WI38 (cell line): ENCODE measurements around the gene DCAF8.

Source experiments
- H3K4me3 ChIP-seq: 2 replicates; pipeline ENCODE4 v1.5.1; 2011; ENCODE audit warnings: low read depth, mild to moderate bottlenecking, control low read depth, low read length
- TF ChIP-seq, protein P1 (sequence below): IDR thresholded peaks from 2 replicates; pipeline ENCODE4 v1.5.1; 2012; ENCODE audit warnings: low read depth, mild to moderate bottlenecking, control low read depth, low read length

DCAF8 gene

DNA sequence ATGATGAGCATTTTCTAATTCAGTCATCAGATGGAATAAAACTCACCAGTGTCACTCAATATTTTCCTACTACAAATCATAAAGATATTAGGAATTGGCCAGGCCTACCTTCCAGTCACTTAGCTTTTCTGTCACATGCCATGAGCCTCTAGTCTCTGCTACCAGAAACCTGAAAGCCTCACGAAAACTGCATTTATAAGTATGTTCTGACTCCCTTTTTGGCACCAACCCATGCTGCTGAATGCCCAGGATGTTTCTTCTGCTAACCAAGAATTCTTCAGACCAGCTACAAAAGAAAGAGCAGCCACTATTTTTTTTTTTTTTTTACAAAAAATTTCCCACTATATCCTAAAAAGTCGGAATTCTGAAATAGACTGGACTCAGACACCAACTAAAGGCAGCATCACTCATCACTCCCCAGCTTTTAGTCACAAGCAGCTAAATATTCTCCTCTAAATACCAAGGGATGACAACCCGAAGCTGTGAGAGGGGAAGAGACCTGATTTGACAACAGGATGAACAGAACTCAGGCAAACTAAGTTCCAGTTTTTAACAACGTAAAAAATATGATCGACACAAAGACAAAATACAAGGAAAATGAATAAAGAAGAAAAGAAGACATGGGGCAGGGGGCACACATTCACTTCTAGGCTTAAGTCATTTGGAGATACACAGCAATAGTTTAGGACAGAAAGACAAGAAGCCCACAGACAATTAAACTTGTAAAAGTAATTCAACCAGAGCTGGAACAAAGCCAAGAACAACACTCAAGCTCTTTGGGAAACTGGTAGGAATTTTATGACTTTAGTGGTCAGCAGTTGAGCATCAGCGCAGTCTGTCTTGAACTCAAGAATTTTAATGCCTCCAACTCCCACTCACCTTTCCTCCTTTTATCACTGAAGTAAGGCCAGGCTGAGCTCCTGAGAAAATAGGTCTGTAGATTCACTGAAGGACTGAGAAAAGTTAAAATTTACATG, 1.7 kb downstream of the DCAF8 start:
- H3K4me3 ChIP-seq: peak overlapping the region; percentile 97
- TF ChIP-seq, protein P1, sequence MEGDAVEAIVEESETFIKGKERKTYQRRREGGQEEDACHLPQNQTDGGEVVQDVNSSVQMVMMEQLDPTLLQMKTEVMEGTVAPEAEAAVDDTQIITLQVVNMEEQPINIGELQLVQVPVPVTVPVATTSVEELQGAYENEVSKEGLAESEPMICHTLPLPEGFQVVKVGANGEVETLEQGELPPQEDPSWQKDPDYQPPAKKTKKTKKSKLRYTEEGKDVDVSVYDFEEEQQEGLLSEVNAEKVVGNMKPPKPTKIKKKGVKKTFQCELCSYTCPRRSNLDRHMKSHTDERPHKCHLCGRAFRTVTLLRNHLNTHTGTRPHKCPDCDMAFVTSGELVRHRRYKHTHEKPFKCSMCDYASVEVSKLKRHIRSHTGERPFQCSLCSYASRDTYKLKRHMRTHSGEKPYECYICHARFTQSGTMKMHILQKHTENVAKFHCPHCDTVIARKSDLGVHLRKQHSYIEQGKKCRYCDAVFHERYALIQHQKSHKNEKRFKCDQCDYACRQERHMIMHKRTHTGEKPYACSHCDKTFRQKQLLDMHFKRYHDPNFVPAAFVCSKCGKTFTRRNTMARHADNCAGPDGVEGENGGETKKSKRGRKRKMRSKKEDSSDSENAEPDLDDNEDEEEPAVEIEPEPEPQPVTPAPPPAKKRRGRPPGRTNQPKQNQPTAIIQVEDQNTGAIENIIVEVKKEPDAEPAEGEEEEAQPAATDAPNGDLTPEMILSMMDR: no peak

DNA sequence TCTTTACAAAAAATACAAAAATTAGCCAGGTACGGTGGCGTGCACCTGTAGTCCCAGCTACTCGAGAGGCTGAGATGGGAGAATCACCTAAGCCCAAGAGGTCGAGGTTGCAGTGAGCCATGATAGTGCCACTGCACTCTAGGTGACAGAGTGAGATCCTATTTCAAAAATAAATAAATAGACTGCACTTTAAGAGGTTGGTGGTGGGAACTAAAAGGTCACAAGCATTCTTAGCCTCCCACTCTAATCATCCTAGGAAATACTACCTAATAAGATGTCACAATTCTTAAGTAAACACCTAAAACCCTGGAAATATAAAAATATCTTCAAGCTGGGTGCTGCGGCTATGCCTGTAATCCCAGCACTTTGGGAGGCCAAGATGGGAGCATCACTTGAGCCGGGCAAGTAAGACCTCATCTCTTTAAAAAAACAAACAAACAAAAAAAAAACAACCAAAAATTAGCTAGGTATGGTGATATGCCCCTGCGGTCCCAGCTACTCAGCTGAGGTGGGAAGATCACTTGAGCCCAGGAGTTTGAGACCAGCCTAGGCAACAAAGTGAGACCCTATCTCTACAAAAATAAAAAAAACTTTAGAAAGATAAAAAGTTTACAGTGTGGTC, 4.1 kb downstream of the DCAF8 start:
- H3K4me3 ChIP-seq: no peak overlapping the region
- TF ChIP-seq, protein P1: no peak

DNA sequence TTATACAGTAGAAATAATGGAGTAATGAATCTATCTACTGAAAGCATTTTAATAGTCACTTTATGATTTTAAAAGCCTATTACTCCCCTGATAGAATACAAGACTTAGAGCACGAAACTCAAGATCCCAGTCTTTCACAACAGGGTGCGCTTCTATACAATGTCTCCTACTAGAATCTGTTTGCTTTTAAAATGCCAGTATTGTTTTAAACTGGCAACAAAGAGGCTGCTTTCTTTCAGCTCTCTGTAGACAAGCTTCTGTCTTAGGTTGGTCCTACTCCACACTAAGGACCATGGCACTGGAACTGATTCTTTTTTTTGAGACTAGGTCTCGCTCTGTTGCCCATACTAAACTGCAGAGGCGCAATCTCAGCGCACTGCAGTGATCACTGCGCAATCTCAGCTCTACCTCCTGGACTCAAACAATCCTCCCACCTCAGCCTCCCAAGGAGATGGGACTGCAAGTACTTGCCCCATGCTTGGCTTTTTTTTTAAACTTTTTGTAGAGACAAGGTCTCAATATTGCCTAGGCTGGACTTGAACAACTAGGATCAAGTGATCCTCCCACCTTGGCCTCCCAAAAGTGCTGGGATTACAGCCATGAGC, 4.8 kb downstream of the DCAF8 start:
- H3K4me3 ChIP-seq: no peak overlapping the region
- TF ChIP-seq, protein P1: no peak

DNA sequence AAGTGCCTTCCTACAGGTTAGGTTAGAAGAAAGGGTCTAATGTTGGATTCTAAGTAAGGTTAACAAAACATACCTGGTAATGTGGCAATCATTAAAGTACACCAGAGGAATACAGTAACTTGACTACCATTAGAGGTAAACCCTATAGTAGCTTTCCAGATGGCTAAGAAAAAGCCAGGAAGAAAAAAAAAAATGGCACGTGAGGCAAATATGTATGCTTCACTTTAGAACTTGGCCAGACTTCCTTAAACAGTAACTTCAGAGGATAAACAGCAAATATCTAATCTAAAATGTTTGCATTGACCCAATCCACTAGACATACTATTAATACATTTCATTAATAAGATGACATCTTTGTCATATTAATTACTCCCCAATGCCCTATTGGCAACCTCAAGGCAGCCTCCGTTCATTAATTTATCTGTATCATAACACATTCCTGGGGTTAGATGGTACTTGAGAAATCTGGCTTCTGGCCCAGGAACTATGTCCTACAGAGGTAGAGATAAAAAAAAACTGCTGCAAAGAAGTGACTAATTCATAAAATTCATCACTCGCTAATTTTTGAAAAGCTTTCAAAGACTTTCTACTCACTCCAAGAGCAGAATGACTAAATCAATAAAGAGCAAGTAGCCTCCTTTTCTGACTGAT, 5.8 kb downstream of the DCAF8 start:
- H3K4me3 ChIP-seq: no peak overlapping the region
- TF ChIP-seq, protein P1: no peak

DNA sequence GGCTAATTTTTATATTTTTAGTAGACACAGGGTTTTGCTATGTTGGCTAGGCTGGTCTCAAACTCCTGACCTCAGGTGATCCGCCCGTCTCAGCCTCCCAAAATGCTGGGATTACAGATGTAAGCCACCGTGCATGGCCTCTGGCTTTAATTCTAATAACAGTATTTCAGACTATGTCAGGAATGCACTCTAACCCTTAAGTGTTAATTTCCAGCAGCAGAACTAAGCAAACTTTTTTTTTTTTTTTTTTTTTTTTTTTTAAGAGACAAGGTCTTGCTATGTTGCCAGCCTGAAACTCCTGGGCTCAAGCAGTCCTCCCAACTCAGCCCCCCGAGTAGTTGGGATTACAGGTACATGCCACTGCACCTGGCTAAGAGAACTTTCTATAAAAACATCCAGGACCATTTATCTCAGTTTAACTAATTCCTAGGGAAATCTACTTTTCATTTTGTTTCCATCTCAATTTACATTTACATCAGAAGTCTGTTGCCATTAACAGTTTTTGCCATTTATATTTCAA, 6.5 kb downstream of the DCAF8 start:
- TF ChIP-seq, protein P1: no peak
- H3K4me3 ChIP-seq: no peak overlapping the region

DNA sequence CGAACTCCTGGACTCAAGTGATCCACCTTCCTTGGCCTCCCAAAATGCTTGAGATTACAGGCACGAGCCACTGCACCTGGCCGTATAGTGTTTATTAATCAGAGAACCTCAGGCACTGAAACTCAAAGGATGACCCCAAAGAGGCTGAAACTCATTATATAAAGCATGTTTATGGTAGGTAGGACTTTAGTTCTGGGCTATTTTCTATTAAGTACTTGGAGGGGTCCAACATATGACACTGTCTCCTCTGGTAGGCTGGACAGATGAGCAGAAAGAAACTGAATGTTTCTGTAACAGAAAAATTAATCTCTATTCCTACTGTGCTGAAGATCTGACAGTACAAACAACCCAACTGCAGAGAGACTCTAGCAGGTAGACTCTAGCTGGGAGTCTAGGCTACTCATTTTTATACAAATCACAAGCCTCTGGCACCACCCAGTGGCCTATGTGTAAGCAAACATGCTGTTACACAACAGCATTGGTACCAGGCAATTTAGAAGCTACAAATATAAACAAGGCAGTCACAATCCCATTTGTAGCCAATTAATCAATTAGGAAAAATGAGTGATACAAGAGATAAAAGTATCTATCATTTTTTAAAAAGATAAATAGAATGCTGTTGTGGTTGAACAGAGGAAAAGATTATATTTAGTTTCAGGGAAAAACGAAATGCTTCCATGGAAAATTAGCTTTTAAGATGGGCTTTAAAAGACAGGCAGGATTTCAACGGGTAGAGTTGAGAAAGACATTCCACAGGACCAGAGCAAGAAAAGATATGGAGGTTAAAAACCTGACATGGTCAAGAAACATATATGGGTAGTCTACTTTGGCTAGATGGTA, 10.4 kb downstream of the DCAF8 start:
- TF ChIP-seq, protein P1: peak; percentile 50; the same call in 1 of the 2 replicates
- H3K4me3 ChIP-seq: no peak overlapping the region
